Astrocyte (in vitro differentiated cells and primary cell): Measurements from ENCODE around the gene CHMP6.

ENCODE experiments used
- EZH2 ChIP-seq: IDR thresholded peaks from 2 replicates; pipeline ENCODE4 v1.6.1; 2012; ENCODE audit warnings: mild to moderate bottlenecking, low read length, inconsistent platforms; ENCODE audit not compliant: insufficient read depth
- TF ChIP-seq, protein P1 (sequence below): IDR thresholded peaks from 2 replicates; pipeline ENCODE4 v1.5.1; 2011; ENCODE audit warnings: low read depth, mild to moderate bottlenecking, inconsistent platforms, low read length, moderate library complexity; ENCODE audit not compliant: insufficient read depth

DNA sequence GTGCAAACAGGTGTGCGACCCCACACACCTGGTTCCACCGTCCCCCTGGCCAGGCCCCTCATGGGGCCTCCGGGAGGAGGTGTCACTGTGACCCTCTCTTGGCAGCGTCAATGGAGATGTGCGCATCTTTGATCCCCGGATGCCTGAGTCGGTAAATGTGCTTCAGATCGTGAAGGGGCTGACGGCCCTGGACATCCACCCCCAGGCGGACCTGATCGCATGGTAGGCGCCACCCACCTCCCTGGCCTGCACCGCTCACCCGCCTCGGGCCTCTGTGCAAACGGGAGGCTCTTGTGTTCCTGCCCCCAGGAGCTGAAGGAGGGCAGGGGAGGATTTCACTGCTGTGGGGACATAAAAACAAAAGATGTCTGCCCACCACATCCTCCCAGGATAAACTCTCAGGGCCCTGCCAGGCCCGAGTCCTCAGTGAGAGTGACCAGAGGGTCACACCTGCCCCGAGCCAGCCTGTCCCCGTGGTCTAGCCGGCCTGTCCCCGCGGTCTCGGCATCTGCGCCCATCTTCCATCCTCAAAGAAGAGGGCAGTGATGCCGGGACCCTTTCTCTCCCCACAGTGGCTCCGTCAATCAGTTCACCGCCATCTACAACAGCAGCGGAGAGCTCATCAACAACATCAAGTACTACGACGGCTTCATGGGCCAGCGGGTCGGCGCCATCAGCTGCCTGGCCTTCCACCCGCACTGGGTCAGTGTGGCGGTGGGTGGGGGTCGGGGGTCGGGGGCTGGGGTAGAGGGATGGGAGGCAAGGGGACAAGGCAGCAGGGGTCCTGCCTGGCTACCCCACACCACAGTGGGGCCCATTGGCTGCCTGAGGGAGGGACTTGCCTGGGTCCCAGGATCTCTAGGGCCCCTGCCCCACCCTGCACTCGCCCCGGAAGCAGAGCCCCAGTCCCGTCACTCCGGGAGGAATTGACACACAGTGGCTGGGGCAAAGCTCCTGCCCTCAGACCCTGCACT is 29.0 kb upstream of the CHMP6 start:
- TF ChIP-seq, protein P1, sequence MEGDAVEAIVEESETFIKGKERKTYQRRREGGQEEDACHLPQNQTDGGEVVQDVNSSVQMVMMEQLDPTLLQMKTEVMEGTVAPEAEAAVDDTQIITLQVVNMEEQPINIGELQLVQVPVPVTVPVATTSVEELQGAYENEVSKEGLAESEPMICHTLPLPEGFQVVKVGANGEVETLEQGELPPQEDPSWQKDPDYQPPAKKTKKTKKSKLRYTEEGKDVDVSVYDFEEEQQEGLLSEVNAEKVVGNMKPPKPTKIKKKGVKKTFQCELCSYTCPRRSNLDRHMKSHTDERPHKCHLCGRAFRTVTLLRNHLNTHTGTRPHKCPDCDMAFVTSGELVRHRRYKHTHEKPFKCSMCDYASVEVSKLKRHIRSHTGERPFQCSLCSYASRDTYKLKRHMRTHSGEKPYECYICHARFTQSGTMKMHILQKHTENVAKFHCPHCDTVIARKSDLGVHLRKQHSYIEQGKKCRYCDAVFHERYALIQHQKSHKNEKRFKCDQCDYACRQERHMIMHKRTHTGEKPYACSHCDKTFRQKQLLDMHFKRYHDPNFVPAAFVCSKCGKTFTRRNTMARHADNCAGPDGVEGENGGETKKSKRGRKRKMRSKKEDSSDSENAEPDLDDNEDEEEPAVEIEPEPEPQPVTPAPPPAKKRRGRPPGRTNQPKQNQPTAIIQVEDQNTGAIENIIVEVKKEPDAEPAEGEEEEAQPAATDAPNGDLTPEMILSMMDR, result no peak
- no peak for TF ChIP-seq EZH2
